Measurements from ENCODE around the gene NUAK1.

The NUAK1 gene

DNA sequence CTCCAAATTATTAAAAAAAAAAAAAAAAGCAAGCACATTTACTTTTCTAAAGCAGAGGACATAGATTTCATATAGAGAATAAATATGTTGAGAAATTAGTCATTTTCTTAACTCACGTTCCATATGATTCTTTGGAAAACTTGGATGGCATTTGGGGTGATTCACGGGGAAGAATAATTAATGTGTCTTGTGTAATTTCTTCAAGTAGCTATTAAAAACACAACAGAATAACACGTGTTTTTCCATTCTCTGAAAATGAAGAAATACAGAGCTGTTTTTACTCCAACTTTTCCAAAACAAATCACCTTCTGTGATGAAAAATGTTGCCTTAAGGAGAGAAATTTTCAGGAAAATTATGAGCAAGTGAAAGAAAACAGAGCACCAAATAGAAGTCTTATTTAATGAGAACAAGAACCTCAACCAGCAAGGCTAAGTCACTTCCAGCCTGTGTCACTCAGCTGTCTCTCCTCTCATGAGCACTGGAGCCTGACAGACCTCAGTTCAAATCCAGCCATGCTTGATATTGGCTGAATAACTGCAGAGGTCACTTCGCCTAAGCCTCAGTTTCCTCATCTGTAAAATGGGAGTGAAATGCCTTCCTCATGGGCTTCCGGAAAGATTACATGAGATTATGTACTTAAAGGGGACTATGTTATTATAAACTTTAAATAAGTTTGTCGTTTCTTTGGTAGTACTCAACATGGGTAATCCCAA, 42.8 kb upstream of the NUAK1 start:
- no peak for TF ChIP-seq CTCF (IDR thresholded peaks at IDR 0.05; ENCODE audit: low read depth, low read length, missing control alignments)
- no peak overlapping the region for H3K4me3 ChIP-seq (ENCODE audit: low read depth, low read length)
- in situ Hi-C loops (cut with HindIII; ENCODE audit: low pct_ligation_motif_present, low sequenced_read_pairs), result no loop called here
- H3K27me3 ChIP-seq (replicated peaks), result no peaks in the 10 kb centered on the region
- H3K36me3 ChIP-seq (replicated peaks), result no peaks in the 10 kb centered on the region
- DNase-seq, result no peak
- H3K27ac ChIP-seq, result no peak overlapping the region

DNA sequence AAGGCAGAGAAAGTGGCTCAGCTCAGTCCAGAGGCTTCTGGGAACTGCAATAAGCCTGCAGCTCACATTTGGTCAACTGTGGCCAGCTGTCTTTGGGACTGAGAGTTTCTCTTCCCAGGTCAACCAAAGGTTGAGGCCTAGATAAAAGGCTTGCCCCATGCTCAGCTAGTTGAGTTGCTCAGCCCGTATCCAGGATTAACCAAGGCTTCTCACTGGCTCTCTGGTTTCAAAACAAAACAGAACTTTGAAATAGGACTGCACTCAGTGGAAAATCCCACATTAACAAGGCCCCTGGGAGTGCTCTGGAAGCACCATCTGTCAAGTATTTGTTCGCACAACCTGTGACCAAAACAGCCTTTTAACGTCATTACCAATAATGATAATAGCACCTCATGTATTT, 40.3 kb upstream of the NUAK1 start:
- Histone ChIP-seq H3K36me3 (replicated peaks) (no peaks in the 10 kb centered on the region), H3K27ac (no peak overlapping the region), H3K27me3 (replicated peaks) (no peaks in the 10 kb centered on the region), H3K4me3 (ENCODE audit: low read depth, low read length) (no peak overlapping the region)
- no peak for TF ChIP-seq CTCF (IDR thresholded peaks at IDR 0.05; ENCODE audit: low read depth, low read length, missing control alignments)
- DNase-seq, result no peak
- in situ Hi-C loops (cut with HindIII; ENCODE audit: low pct_ligation_motif_present, low sequenced_read_pairs), result no loop called here

DNA sequence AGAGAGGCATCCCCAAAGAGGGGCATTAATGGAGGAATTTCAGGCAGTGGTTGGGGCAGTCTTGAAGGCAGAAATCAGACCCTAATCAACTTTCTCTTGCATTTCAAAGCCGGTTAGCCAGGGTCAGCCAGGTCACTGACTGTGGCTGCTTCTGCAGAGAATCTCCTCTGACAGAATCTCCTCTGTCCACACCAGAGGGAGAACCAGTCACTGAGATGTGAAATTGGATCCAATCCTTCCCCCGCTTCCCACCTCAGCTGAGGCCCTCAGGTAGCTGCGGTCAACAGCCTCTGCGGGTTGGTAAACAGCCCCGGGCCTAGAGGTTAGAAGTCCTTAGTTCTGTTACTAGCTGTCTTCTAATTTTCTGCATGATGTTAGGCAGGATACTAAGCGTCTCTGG, 39.8 kb upstream of the NUAK1 start:
- in situ Hi-C loops (cut with HindIII; ENCODE audit: low pct_ligation_motif_present, low sequenced_read_pairs), result no loop called here
- Histone ChIP-seq H3K27ac (no peak overlapping the region), H3K27me3 (replicated peaks) (no peaks in the 10 kb centered on the region), H3K4me3 (ENCODE audit: low read depth, low read length) (no peak overlapping the region), H3K36me3 (replicated peaks) (no peaks in the 10 kb centered on the region)
- no peak for DNase-seq
- no peak for TF ChIP-seq CTCF (IDR thresholded peaks at IDR 0.05; ENCODE audit: low read depth, low read length, missing control alignments)

DNA sequence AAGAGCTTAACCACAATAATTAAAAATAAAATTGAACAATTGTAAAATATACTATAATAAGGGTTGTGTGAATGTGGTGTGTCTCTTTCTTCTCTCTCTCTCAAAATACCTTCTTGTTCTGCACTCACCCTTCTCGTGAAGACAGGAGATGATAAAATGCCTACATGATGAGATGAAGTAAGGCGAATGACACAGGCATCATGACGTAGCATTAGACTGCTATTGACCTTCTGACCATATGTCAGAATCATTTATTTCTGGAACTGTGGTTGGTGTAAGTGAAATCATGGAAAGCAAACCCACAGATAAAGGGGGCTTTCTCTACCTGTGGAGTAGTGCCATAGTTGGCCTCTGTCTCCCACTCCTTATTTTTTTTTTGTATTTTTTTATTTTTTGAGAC, 37.8 kb upstream of the NUAK1 start:
- Histone ChIP-seq H3K36me3 (replicated peaks) (no peaks in the 10 kb centered on the region), H3K4me3 (ENCODE audit: low read depth, low read length) (no peak overlapping the region), H3K27ac (no peak overlapping the region), H3K27me3 (replicated peaks) (no peaks in the 10 kb centered on the region)
- no peak for TF ChIP-seq CTCF (IDR thresholded peaks at IDR 0.05; ENCODE audit: low read depth, low read length, missing control alignments)
- in situ Hi-C loops (cut with HindIII; ENCODE audit: low pct_ligation_motif_present, low sequenced_read_pairs), result no loop called here
- DNase-seq, result no peak

GRCh38 chr12:106174876-106175275, 36.1 kb upstream of the NUAK1 start:
- Histone ChIP-seq H3K27me3 (replicated peaks) (peaks cover 3% of the 10 kb centered on the region), H3K4me3 (ENCODE audit: low read depth, low read length) (no peak overlapping the region), H3K27ac (no peak overlapping the region), H3K36me3 (replicated peaks) (no peaks in the 10 kb centered on the region)
- no peak for TF ChIP-seq CTCF (IDR thresholded peaks at IDR 0.05; ENCODE audit: low read depth, low read length, missing control alignments)
- no peak for DNase-seq
- in situ Hi-C loops (cut with HindIII; ENCODE audit: low pct_ligation_motif_present, low sequenced_read_pairs), result no loop called here

- TF ChIP-seq CTCF (IDR thresholded peaks at IDR 0.05; ENCODE audit: low read depth, low read length, missing control alignments), result no peak
- H3K4me3 ChIP-seq (ENCODE audit: low read depth, low read length), result no peak overlapping the region
- H3K36me3 ChIP-seq (replicated peaks), result no peaks in the 10 kb centered on the region
- peaks cover 3% of the 10 kb centered on the region for H3K27me3 ChIP-seq (replicated peaks)
- in situ Hi-C loops (cut with HindIII; ENCODE audit: low pct_ligation_motif_present, low sequenced_read_pairs), result no loop called here
- H3K27ac ChIP-seq, result no peak overlapping the region
- no peak for DNase-seq
Measured at GRCh38 chr12:106173442-106173841, 34.7 kb upstream of the NUAK1 start.

Data from brain microvascular endothelial cell (primary cell).